Measurements from ENCODE around the gene TVP23B.

TVP23B gene

DNA sequence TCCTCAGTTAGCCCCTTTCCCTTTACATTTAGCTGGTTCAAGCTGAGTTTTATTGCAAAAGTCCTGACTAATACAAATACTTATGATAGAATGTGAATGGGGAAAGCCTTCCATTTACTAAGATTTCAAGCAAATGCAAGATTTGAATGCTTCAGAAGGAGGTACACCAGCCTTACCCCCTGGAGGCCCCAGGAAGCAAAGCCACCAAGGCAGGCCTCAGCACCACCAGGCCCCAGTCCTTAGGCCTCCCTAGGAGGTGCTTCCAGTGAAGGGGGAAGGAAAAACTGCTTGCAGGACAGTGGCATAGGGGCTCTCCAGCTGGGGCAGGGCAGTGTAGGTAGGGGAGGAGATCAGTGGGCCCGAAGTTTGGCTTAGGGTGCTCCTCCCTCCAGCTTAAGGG is 69.7 kb downstream of the TVP23B start:
- TF ChIP-seq, protein P1, sequence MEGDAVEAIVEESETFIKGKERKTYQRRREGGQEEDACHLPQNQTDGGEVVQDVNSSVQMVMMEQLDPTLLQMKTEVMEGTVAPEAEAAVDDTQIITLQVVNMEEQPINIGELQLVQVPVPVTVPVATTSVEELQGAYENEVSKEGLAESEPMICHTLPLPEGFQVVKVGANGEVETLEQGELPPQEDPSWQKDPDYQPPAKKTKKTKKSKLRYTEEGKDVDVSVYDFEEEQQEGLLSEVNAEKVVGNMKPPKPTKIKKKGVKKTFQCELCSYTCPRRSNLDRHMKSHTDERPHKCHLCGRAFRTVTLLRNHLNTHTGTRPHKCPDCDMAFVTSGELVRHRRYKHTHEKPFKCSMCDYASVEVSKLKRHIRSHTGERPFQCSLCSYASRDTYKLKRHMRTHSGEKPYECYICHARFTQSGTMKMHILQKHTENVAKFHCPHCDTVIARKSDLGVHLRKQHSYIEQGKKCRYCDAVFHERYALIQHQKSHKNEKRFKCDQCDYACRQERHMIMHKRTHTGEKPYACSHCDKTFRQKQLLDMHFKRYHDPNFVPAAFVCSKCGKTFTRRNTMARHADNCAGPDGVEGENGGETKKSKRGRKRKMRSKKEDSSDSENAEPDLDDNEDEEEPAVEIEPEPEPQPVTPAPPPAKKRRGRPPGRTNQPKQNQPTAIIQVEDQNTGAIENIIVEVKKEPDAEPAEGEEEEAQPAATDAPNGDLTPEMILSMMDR (conservative IDR thresholded peaks at IDR 0.05; ENCODE audit: low read length) = no peak
- no peaks in the 10 kb centered on the region for H3K9me2 ChIP-seq (replicated peaks; ENCODE audit: low read depth, low read length)
- peaks cover 7% of the 10 kb centered on the region for H3K4me1 ChIP-seq (ENCODE audit: insufficient read depth, low read length, poor library complexity, severe bottlenecking)
- H3K9me3 ChIP-seq (ENCODE audit: insufficient read depth, low read depth, low read length) = no peaks in the 10 kb centered on the region
- no peak overlapping the region for H3K4me3 ChIP-seq (ENCODE audit: low read length, poor library complexity, severe bottlenecking)
- no peaks in the 10 kb centered on the region for H3K36me3 ChIP-seq (ENCODE audit: insufficient read depth, low read length)
- no peak overlapping the region for H2AFZ ChIP-seq (ENCODE audit: low read length)
- no peak overlapping the region for H3K4me2 ChIP-seq (ENCODE audit: low read depth, low read length, poor library complexity, severe bottlenecking)
- H4K20me1 ChIP-seq (ENCODE audit: insufficient read depth, low read length, poor library complexity, severe bottlenecking) = no peaks in the 10 kb centered on the region
- no peaks in the 10 kb centered on the region for H3K27me3 ChIP-seq (ENCODE audit: insufficient read depth, low read length, poor library complexity, severe bottlenecking)
- no peak overlapping the region for H3K9ac ChIP-seq (ENCODE audit: low read depth, low read length, poor library complexity, severe bottlenecking)
- peaks cover 6% of the 10 kb centered on the region for H3K79me2 ChIP-seq (ENCODE audit: insufficient read depth, low read length)
- no peaks in the 10 kb centered on the region for H3F3A ChIP-seq (ENCODE audit: low read depth)

DNA sequence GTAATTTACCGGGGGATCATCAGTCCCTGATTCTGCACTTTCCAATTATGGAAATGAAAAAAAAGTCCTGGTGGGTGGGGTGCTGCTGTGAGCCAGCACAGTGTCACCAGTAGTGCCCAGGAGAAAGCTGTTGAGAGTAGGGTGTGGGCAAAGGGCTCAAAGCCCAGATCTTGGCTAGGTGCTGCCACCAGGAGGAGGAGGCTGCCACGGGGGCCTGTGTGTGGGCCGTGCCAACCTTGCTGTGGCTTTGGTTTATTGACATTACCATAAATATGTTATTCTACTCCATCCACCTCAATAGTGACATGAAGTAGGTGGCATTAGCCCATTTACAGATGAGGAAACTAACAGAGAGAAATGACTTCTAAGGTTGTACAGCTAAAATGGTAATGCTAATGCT is 70.2 kb downstream of the TVP23B start:
- Histone ChIP-seq H3K9ac (ENCODE audit: low read depth, low read length, poor library complexity, severe bottlenecking) (no peak overlapping the region), H3K36me3 (ENCODE audit: insufficient read depth, low read length) (no peaks in the 10 kb centered on the region), H3K4me2 (ENCODE audit: low read depth, low read length, poor library complexity, severe bottlenecking) (no peak overlapping the region), H3K79me2 (ENCODE audit: insufficient read depth, low read length) (peaks cover 8% of the 10 kb centered on the region), H3K4me1 (ENCODE audit: insufficient read depth, low read length, poor library complexity, severe bottlenecking) (peaks cover 8% of the 10 kb centered on the region), H3K4me3 (ENCODE audit: low read length, poor library complexity, severe bottlenecking) (no peak overlapping the region), H3K9me3 (ENCODE audit: insufficient read depth, low read depth, low read length) (no peaks in the 10 kb centered on the region), H4K20me1 (ENCODE audit: insufficient read depth, low read length, poor library complexity, severe bottlenecking) (no peaks in the 10 kb centered on the region), H3K27me3 (ENCODE audit: insufficient read depth, low read length, poor library complexity, severe bottlenecking) (no peaks in the 10 kb centered on the region), H3F3A (ENCODE audit: low read depth) (no peaks in the 10 kb centered on the region), H2AFZ (ENCODE audit: low read length) (no peak overlapping the region), H3K9me2 (replicated peaks; ENCODE audit: low read depth, low read length) (no peaks in the 10 kb centered on the region)
- TF ChIP-seq EZH2phosphoT487 (IDR thresholded peaks at IDR 0.05; ENCODE audit: borderline replicate concordance) = no peak
- TF ChIP-seq, protein P1 (conservative IDR thresholded peaks at IDR 0.05; ENCODE audit: low read length) = peak; percentile 31

DNA sequence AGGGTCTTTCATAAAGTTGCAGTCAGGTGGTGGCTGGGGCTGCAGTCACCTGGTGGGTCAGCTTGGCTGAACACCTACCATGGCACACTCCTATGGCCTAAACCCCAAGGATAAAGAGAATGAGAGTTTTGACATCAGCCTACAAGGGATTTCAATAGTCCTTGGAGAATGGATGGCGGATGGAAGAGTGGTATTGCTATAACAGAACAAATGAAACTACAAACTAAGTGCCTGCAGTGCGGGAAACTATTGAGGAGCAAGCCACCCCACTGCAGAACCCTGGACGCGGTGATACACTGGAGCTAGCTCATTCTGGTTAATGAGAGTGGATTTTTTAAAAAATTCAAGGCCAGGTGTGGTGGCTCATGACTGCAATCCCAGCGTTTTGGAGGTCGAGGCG is 74.0 kb downstream of the TVP23B start:
- peaks cover 25% of the 10 kb centered on the region for H3K79me2 ChIP-seq (ENCODE audit: insufficient read depth, low read length)
- no peaks in the 10 kb centered on the region for H3K9me2 ChIP-seq (replicated peaks; ENCODE audit: low read depth, low read length)
- no peaks in the 10 kb centered on the region for H3K36me3 ChIP-seq (ENCODE audit: insufficient read depth, low read length)
- H3K27me3 ChIP-seq (ENCODE audit: insufficient read depth, low read length, poor library complexity, severe bottlenecking) = no peaks in the 10 kb centered on the region
- TF ChIP-seq, protein P1 (conservative IDR thresholded peaks at IDR 0.05; ENCODE audit: low read length) = no peak
- no peak for TF ChIP-seq EZH2phosphoT487 (IDR thresholded peaks at IDR 0.05; ENCODE audit: borderline replicate concordance)
- H3K9ac ChIP-seq (ENCODE audit: low read depth, low read length, poor library complexity, severe bottlenecking) = peak overlapping the region; percentile 69
- H4K20me1 ChIP-seq (ENCODE audit: insufficient read depth, low read length, poor library complexity, severe bottlenecking) = peaks cover 11% of the 10 kb centered on the region
- peak overlapping the region; percentile 93 for H3K4me2 ChIP-seq (ENCODE audit: low read depth, low read length, poor library complexity, severe bottlenecking)
- peaks cover 27% of the 10 kb centered on the region for H3K4me1 ChIP-seq (ENCODE audit: insufficient read depth, low read length, poor library complexity, severe bottlenecking)
- peak overlapping the region; percentile 88 for H3K4me3 ChIP-seq (ENCODE audit: low read length, poor library complexity, severe bottlenecking)
- H3F3A ChIP-seq (ENCODE audit: low read depth) = 0 out of 2 replicates have a peak, but pooled peaks cover 5% of the 10 kb centered on the region
- H2AFZ ChIP-seq (ENCODE audit: low read length) = no peak overlapping the region
- H3K9me3 ChIP-seq (ENCODE audit: insufficient read depth, low read depth, low read length) = no peaks in the 10 kb centered on the region

Data from Loucy (cell line).